Stomach (tissue), 4 donors: ENCODE data around the gene NPNT.

Experiments used
- POLR2A ChIP-seq, 4 donors: fragments of 450-650 bp; IDR thresholded peaks; one replicate each; pipeline ENCODE4 v1.6.1; 2016; ENCODE audit warnings: antibody characterized with exemption in 4 of 4, control low read depth in 2 of 4, mild to moderate bottlenecking in 1 of 4, moderate library complexity in 1 of 4
- TF ChIP-seq, protein P1 (sequence below), 7 experiments: fragments of 450-650 bp in 4 of 7; fragments of 200-600 bp in 3 of 7; sonication (generic) in 3 of 7; IDR thresholded peaks; one replicate each; pipeline ENCODE4 v1.5.1; 2016 to 2019; ENCODE audit warnings: antibody characterized with exemption in 7 of 7, control low read depth in 2 of 7, mild to moderate bottlenecking in 1 of 7

DNA sequence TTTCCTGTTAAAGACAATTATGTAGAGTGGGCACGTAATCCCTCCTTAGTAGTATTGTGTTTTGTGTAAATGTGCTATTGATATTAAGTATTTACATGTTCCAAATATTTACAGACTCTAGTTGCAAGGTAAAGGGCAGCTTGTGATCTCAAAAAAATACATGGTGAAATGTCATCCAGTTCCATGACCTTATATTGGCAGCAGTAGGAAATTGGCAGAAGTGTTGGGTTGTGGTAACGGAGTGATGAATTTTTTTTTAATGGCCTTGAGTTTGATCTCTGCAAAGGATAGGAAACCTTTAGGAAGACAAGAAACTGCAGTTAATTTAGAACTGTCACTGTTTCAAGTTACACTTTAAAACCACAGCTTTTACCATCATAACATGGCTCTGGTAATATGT lies 74.3 kb downstream of the NPNT start:
- TF ChIP-seq, protein P1, sequence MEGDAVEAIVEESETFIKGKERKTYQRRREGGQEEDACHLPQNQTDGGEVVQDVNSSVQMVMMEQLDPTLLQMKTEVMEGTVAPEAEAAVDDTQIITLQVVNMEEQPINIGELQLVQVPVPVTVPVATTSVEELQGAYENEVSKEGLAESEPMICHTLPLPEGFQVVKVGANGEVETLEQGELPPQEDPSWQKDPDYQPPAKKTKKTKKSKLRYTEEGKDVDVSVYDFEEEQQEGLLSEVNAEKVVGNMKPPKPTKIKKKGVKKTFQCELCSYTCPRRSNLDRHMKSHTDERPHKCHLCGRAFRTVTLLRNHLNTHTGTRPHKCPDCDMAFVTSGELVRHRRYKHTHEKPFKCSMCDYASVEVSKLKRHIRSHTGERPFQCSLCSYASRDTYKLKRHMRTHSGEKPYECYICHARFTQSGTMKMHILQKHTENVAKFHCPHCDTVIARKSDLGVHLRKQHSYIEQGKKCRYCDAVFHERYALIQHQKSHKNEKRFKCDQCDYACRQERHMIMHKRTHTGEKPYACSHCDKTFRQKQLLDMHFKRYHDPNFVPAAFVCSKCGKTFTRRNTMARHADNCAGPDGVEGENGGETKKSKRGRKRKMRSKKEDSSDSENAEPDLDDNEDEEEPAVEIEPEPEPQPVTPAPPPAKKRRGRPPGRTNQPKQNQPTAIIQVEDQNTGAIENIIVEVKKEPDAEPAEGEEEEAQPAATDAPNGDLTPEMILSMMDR (IDR thresholded peaks at IDR 0.05) = no peak
- TF ChIP-seq POLR2A (IDR thresholded peaks at IDR 0.05) = no peak
